ENCODE results near the gene C5orf63. TPM values are rescaled to one million over a fixed set of nuclear protein-coding genes. Genes with fewer than 3 reads are reported as not detected.
A peak's percentile ranks its signal among the peaks of the same experiment; 100 is the strongest.

The C5orf63 gene
- total RNA-seq, 1 donor from 2014 or later: 10.1 TPM

GRCh38 chr5:127041571-127041970, 31.7 kb downstream of the C5orf63 start:
- TF ChIP-seq, protein P1, sequence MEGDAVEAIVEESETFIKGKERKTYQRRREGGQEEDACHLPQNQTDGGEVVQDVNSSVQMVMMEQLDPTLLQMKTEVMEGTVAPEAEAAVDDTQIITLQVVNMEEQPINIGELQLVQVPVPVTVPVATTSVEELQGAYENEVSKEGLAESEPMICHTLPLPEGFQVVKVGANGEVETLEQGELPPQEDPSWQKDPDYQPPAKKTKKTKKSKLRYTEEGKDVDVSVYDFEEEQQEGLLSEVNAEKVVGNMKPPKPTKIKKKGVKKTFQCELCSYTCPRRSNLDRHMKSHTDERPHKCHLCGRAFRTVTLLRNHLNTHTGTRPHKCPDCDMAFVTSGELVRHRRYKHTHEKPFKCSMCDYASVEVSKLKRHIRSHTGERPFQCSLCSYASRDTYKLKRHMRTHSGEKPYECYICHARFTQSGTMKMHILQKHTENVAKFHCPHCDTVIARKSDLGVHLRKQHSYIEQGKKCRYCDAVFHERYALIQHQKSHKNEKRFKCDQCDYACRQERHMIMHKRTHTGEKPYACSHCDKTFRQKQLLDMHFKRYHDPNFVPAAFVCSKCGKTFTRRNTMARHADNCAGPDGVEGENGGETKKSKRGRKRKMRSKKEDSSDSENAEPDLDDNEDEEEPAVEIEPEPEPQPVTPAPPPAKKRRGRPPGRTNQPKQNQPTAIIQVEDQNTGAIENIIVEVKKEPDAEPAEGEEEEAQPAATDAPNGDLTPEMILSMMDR (IDR thresholded peaks at IDR 0.05): no peak
- Histone ChIP-seq H3K4me3 (no peak overlapping the region), H3K4me1 (no peaks in the 10 kb centered on the region), H3K9me3 (no peaks in the 10 kb centered on the region), H3K27ac (no peak overlapping the region), H3K36me3 (no peaks in the 10 kb centered on the region), H3K27me3 (no peaks in the 10 kb centered on the region)
- ATAC-seq: no peak
- intact Hi-C loops (cut with DNase I): no loop called here
- no peak for DNase-seq

GRCh38 chr5:127040796-127041520, 32.3 kb downstream of the C5orf63 start:
- H3K4me3 ChIP-seq: no peak overlapping the region
- intact Hi-C loops (cut with DNase I): no loop called here
- H3K27me3 ChIP-seq: no peaks in the 10 kb centered on the region
- DNase-seq: no peak
- no peaks in the 10 kb centered on the region for H3K36me3 ChIP-seq
- peak; percentile 57 for ATAC-seq
- H3K4me1 ChIP-seq: no peaks in the 10 kb centered on the region
- H3K27ac ChIP-seq: no peak overlapping the region
- H3K9me3 ChIP-seq: no peaks in the 10 kb centered on the region
- TF ChIP-seq, protein P1 (IDR thresholded peaks at IDR 0.05): no peak

- DNase-seq (no peak), ATAC-seq (no peak)
- Histone ChIP-seq H3K27ac (no peak overlapping the region), H3K27me3 (no peaks in the 10 kb centered on the region), H3K36me3 (no peaks in the 10 kb centered on the region), H3K9me3 (no peaks in the 10 kb centered on the region), H3K4me1 (no peaks in the 10 kb centered on the region), H3K4me3 (no peak overlapping the region)
- TF ChIP-seq, protein P1 (IDR thresholded peaks at IDR 0.05): no peak
- intact Hi-C loops (cut with DNase I): no loop called here
Measured at GRCh38 chr5:127038550-127038949, 34.8 kb downstream of the C5orf63 start.

DNA sequence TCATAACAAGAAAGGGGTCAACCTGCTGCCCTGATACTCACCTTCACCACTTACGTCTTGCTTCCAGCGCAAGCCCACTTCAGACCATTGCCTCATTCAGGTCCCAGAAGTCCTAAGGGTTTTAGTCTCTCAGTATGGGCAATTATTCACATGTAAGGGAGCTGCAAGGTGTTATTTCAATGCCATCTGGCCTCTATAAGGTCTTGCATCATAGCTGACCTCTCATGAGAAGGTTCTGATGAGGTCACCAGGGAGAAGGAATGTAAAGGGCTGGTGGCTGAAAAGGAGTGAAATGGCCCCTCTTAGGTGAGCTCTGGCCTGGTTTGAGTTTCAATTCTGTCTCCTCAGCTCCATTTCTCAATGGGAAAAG, 41.5 kb downstream of the C5orf63 start:
- no peak overlapping the region for H3K27ac ChIP-seq
- ATAC-seq (no peak), DNase-seq (no peak)
- no peaks in the 10 kb centered on the region for H3K9me3 ChIP-seq
- intact Hi-C loops (cut with DNase I): no loop called here
- no peaks in the 10 kb centered on the region for H3K36me3 ChIP-seq
- no peaks in the 10 kb centered on the region for H3K4me1 ChIP-seq
- TF ChIP-seq, protein P1 (IDR thresholded peaks at IDR 0.05): no peak
- H3K27me3 ChIP-seq: no peaks in the 10 kb centered on the region
- no peak overlapping the region for H3K4me3 ChIP-seq

GRCh38 chr5:127031147-127031862, 42.0 kb downstream of the C5orf63 start:
- TF ChIP-seq, protein P1 (IDR thresholded peaks at IDR 0.05): no peak
- intact Hi-C loops (cut with DNase I): no loop called here
- Histone ChIP-seq H3K27me3 (no peaks in the 10 kb centered on the region), H3K4me3 (peak overlapping the region; percentile 92), H3K4me1 (no peaks in the 10 kb centered on the region), H3K27ac (peak overlapping the region; percentile 87), H3K36me3 (no peaks in the 10 kb centered on the region), H3K9me3 (no peaks in the 10 kb centered on the region)
- ATAC-seq (peak; percentile 2), DNase-seq (peak; percentile 72)
